GM10248 (cell line): ENCODE measurements around the gene METTL25B.
A peak's percentile ranks its signal among the peaks of the same experiment; 100 is the strongest.

Experiments
- CTCF ChIA-PET: fragments of 300-600 bp; sonication (Branson Sonifier 250); formaldehyde crosslinking; extraction: SDS; loops from one replicate; lab custom pipeline; 2021; ENCODE audit warnings: antibody characterized with exemption; lab: Yijun Ruan, JAX
- POLR2A ChIA-PET: fragments of 350-650 bp; sonication (Branson Sonifier 250); formaldehyde crosslinking; extraction: SDS; loops from one replicate; lab custom pipeline; 2020; ENCODE audit warnings: antibody characterized with exemption; lab: Yijun Ruan, JAX
- DNase-seq: peaks from one replicate; pipeline ENCODE4 v3.0.0; 2012; ENCODE audit errors: extremely low spot score
- TF ChIP-seq, protein P1 (sequence below): IDR thresholded peaks from 2 replicates; pipeline ENCODE4 v1.5.1; 2012; ENCODE audit warnings: mild to moderate bottlenecking, low read depth; ENCODE audit errors: extremely low read depth, missing control alignments, control extremely low read depth

METTL25B gene

DNA sequence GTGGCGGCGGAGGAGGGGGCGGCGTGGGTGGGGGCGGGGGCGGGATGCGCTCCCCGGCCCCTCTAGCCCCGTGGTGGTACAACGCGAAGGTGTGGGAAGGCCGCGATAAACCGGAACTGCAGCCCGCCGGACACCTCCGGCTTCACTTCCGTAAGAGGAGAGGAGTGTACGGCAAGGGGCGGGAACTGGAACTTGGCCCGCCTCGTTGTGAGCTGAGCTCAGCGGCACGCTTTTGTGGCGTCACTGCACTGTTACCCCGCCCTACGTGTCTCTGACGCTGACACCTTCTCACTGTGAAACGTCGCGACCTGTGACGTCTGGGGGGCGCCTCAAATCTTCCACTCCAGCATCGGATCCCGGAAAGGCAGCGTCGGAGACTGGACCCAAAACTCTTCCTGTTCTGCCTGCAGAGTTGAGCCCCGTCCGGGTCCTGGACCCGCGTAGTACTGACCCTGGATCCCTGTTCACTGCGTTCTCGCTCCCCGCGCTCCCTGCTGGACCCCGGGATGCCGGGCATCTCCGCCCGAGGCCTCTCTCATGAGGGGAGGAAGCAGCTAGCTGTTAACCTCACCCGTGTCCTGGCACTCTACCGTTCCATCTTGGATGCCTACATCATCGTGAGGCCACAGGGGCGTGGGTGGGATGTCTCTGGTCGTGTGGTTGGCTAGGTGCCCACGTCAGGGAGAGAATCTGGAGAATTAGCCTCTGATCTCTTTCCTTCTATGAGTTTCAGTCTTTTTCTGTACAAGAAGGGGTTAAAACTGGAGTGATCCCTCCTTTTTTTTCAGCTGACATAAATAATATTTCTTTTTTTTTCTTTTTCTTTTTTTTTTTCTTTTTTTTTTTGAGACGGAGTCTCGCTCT, 562 bp downstream of the METTL25B start, which contains the start of gene ISG20L2:
Gene ISG20L2, minus strand, starts transcription at position 168 of the 864 bp plus-strand sequence. CDS start 1,114 bp downstream, outside the sequence.
- POLR2A ChIA-PET, result interaction anchor here (0.5 to 2.0 kb wide), 7 partner anchors 11 to 131 kb away, joined by 3 to 11 read pairs (median 4); partner anchors contain the start of gene MRPL24
- CTCF ChIA-PET, result interaction anchor here (1.1 to 8.2 kb wide), 17 partner anchors 8 to 162 kb away, joined by 3 to 345 read pairs (median 54); partner anchors contain the start of genes CRABP2, HDGF, INSRR and MRPL24
- TF ChIP-seq, protein P1, sequence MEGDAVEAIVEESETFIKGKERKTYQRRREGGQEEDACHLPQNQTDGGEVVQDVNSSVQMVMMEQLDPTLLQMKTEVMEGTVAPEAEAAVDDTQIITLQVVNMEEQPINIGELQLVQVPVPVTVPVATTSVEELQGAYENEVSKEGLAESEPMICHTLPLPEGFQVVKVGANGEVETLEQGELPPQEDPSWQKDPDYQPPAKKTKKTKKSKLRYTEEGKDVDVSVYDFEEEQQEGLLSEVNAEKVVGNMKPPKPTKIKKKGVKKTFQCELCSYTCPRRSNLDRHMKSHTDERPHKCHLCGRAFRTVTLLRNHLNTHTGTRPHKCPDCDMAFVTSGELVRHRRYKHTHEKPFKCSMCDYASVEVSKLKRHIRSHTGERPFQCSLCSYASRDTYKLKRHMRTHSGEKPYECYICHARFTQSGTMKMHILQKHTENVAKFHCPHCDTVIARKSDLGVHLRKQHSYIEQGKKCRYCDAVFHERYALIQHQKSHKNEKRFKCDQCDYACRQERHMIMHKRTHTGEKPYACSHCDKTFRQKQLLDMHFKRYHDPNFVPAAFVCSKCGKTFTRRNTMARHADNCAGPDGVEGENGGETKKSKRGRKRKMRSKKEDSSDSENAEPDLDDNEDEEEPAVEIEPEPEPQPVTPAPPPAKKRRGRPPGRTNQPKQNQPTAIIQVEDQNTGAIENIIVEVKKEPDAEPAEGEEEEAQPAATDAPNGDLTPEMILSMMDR, result no peak
- peak; percentile 94 for DNase-seq

DNA sequence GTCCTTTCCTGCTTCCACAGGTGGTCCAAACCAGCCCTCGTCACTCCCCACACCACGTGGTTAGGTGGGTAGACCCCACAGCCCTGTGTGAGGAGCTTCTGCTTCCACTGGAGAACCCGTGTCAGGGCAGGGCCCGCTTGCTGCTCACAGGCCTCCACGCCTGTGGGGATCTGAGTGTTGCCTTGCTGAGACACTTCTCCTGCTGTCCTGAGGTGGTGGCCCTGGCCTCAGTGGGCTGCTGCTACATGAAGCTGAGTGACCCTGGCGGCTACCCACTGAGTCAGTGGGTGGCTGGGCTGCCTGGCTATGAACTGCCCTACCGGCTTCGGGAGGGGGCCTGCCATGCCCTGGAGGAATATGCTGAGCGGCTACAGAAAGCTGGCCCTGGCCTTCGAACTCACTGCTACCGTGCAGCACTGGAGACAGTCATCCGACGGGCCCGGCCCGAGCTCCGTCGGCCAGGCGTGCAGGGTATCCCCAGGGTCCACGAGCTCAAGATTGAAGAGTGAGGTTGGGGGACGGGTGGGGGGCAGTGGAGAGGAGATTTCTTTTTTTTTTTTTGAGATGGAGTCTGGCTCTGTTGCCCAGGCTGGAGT, 5.8 kb downstream of the METTL25B start:
- ChIA-PET CTCF (interaction anchor here (0.9 to 4.6 kb wide), 3 partner anchors 8 to 28 kb away, joined by 3 to 24 read pairs (median 3); partner anchors contain the start of gene CRABP2), POLR2A (interaction anchor here (0.5 to 0.6 kb wide), 3 partner anchors 8 to 128 kb away, joined by 4 to 6 read pairs (median 5); no protein-coding TSS in a partner anchor)
- DNase-seq, result no peak

DNA sequence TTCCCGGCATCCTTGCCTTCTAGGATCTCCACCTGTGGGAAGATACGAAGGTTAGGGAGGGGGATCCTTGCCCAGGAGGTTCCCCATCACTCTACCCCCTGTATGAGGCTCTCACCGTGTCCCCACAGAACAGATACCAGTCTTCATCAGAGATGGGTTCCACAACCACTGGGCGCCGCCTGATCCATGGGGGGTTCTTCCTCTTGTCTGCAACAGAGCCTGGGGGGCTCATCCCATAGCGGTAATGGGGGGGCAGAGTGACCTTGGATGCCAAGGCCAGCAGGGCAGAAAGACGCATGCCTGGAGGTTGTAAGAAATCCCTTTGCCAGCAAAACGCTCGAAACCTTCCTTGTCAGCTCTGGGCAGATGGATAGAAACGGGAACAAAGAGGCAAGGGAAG, 10.1 kb downstream of the METTL25B start:
- DNase-seq, result no peak
- POLR2A ChIA-PET, result no interaction called here
- TF ChIP-seq, protein P1, result no peak
- CTCF ChIA-PET, result interaction anchor here (1.5 to 5.3 kb wide), 2 partner anchors 11 to 49 kb away, joined by 5 to 64 read pairs; partner anchors contain the start of genes ISG20L2 and METTL25B

More for the DNA sequence above, 5.8 kb downstream of the METTL25B start:
- TF ChIP-seq, protein P1, result no peak

DNA sequence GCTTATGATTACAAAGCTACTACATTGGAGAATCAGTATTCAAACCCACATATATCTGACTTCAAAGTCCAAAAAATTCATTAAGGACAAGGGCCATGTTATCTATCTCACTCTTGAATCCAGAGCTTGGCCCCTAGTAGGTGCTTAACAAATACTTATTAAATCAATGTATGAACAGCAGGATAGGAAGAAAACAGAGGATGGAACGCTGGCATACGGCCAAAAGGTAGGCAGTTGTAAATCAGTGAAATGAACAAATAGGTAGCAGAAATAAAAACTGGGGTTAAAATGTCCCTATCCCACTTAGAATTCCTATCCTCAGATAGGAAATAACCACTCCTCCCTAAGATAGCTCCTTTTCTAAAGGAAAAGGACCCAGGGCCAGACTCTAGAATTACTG, 10.6 kb downstream of the METTL25B start:
- ChIA-PET POLR2A (no interaction called here), CTCF (interaction anchor here (1.5 to 5.3 kb wide), 2 partner anchors 12 to 49 kb away, joined by 5 to 64 read pairs; partner anchors contain the start of genes ISG20L2 and METTL25B)
- DNase-seq, result no peak
- TF ChIP-seq, protein P1, result no peak

DNA sequence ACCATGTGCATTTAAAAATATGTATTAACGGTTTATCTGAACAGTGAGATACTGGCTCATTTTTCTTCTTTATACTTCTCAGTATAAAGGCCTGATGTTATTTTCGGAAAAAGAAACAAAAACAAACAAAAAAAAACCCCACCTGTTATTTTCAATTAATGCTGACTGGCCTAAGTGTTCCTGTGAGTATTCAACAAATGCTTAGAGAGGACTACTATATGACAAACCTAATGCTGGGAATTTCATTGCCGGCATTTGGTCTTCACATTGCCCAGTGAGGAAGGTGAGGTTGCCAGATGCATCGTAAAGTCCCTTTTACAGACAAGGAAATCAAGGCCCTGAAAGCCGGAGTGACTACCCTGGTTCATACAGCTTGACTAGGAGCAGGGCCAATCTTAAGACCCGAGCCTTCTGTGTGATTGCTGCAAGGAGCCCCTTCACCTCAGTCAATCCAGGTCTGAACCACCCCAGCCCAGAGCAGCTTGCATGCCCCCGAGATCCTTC, 12.0 kb downstream of the METTL25B start:
- CTCF ChIA-PET, result interaction anchor here (0.9 to 5.3 kb wide), 7 partner anchors 9 to 31 kb away, joined by 3 to 64 read pairs (median 5); partner anchors contain the start of genes HDGF, ISG20L2, METTL25B and PRCC
- TF ChIP-seq, protein P1, result no peak
- POLR2A ChIA-PET, result interaction anchor here (0.7 to 1.7 kb wide), 3 partner anchors 12 to 27 kb away, joined by 4 to 15 read pairs (median 11); partner anchors contain the start of genes ISG20L2, METTL25B and PRCC
- DNase-seq, result no peak
